HG03575 (cell line): Measurements from ENCODE around the gene KCNB1.

ENCODE experiments used
- ATAC-seq: cut with Tn5 transposase; IDR thresholded peaks from one replicate; pipeline ENCODE4 v1.9.1; 2021; ENCODE audit not compliant: unreplicated experiment, insufficient number of reproducible peaks, low FRiP score; ENCODE audit errors: extremely low read depth

Gene KCNB1

DNA sequence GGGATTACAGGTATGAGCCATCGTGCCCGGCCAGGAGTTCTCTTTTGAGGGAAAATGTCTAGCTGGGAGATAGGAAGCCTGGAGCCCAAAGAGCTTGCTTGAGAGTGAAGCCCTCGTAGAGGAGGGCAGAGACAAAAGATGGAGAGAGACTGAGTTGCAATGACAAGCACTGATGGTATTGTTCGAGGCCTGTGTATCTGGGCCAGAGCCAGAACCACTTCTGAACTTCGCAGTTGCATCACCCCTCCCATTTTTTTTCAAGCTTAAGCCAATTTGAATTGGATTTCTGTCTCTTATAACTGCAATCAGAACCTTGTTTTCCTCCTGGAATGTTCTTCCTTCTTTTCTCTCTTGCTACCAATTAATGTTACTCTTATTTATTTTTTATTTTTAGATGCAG is 83.1 kb downstream of the KCNB1 start:
- no peak for ATAC-seq

DNA sequence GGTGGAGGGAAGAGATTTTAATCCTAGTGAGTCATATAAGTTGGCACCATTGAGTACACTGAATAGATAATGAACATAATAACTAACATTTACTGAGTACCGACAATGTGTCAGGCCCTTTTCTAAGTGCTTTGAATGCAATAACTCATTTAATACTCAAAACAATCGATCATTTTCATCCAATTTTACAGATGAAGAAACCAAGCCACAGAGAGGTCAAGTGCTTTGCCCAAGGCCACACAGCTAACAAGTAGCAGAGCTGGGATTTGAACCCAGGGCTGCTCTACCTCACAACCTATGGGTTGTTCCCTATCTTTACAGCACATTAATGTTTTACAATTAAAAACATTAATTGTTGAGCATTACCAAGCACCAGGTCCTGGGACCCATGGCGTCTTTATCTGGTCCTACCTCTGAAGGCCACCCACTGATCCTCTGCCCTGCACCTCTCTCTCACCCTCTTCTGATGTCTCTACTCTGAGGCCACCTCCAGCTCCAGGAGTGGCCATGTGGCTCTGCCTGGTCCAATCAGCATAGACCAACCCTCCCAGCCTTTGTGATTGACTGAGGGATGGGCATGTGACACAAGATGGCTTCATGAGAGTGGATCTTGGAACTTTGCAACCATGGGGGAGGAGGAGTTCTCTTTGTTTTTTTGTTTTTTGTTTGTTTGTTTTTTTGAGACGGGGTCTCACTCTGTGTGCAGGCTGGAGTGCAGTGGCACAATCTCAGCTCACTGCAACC is 83.9 kb downstream of the KCNB1 start:
- no peak for ATAC-seq

DNA sequence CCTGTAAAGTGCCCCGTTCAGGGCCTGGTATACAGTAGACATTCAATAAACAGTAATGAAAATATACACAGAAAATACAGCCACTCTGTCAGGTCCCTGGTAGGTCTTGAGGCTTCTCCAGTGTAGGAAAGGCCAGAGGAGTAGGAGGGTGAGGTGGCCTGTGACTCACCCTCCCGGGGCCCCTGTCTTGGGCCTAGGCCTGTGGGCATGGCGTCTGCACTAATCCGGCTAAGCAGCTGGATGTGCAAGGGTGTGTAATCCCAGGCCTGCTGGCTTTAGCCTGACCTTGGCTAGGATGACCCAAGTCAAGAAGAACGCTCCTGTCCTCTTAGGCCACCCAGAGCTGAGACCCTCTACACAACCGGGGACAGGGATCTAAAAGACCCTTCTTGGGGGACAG is 84.9 kb downstream of the KCNB1 start:
- ATAC-seq: no peak

- ATAC-seq: no peak
Measured at GRCh38 chr20:49396230-49396629, 86.2 kb downstream of the KCNB1 start.

DNA sequence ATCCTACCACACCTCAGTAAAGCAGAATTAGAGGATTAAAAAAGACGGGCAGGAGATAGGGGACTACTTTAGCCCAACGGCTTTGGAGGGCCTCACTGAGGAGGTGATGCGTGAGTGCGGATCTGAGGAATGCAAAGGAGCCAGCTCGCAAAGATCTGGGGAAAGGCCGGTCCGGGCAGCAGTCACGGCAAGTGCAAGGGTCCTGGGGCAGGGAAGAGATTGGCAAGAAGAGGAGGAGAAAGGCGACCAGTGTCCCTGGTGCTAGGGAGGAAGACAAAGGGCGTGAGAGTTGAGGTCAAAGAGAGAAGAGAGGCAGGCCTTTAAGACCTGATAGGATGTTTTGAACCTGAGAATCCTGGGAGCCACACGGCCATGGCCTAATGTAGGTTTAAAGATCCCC is 86.8 kb downstream of the KCNB1 start:
- no peak for ATAC-seq

GRCh38 chr20:49395183-49395582 is 87.3 kb downstream of the KCNB1 start:
- ATAC-seq: no peak

GRCh38 chr20:49394757-49395156 is 87.7 kb downstream of the KCNB1 start:
- ATAC-seq: no peak

DNA sequence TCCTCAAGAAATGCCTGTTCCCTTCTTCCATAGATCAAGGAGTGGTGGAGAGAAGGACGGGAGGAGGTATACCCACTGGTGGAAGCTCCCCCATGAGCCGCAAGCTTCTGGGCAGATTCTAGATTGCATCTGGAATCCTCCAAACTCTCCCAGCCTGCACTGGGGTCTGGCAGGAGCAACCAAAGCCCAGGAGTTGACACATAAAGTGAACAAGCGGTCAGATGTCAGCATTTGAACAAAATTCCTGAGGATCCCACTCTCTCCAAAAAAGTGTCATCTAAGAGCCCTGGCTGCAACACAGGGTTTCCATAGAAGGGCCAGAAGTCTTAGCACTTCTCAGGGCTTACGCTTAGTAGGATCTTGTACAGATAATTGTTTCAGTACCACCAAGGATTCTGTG is 88.2 kb downstream of the KCNB1 start:
- ATAC-seq: no peak

DNA sequence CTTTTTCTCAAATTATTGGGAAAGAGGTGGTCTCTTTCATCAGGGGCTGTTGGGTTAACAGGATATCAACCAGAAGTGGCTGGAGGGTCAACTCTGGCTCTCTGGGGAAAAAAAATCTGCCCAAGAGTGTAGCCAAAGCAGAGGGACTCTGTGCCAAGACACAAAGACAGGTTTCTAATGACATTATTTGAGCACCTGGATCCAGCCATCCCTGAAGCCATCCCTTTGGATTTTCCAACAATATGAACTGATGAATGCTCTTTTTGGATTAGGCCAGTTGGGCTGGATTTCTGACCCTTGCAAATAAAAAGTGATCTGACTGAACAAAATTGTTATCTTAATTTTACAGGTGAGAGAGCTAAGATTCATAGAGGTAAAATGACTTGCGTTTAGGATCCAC is 88.7 kb downstream of the KCNB1 start:
- ATAC-seq: no peak

DNA sequence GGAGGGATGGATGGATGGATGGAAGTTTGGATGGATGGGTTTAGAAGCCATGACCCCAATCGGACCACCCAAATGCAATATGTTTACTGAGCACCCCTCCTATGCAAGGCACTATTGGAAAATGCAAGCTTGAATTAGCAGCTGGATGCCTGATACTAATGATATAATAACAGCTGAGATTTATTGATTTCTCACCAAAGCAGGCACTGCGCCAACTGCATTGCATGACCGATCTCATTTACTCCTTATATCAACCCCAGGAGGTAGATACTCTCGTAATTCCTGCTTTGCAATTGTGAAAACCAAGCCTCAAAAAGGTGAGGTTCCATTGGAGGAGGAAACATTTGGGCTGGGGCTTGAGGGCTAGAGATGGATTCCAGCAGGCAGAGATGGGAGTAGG is 89.7 kb downstream of the KCNB1 start:
- ATAC-seq: no peak

DNA sequence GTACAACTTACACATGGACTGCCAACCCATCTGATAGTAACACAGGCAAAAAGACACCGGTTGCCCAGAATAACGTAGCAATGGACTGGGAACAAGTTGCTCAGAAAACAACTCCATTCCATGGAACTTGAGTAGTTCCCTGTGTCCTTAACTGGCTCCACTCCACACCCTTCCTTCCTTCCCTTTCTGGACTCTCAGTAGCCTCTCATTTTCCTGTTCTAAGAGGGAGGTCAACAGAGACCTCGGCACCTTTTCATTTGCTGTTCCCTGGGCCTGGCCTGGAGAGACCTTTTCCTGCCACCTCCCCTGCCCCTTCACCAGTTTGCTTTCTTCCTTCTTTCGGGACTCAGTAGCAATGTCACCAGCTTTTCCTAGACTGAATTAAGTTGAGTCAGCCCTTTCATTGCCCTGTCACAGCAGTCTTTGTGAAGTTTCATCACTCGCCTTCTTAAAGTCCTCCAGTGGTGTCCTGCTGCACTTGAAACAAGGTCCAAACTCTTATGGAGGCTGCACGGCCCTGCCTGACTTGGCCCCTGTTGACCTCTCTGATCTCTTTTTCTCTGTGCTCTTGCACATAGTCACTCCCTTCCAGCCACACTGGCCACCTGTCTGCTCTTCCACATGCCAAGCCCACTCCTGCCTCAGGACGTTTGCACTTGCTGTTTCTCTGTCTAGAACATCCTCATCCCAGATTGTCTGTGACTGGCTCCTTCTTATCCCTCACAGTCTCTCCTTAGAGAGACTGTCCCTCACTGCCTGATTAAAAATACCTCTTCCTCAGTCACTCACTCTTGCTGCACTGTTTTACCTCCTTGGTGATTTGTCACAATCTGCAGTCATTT is 90.8 kb downstream of the KCNB1 start:
- ATAC-seq: no peak

DNA sequence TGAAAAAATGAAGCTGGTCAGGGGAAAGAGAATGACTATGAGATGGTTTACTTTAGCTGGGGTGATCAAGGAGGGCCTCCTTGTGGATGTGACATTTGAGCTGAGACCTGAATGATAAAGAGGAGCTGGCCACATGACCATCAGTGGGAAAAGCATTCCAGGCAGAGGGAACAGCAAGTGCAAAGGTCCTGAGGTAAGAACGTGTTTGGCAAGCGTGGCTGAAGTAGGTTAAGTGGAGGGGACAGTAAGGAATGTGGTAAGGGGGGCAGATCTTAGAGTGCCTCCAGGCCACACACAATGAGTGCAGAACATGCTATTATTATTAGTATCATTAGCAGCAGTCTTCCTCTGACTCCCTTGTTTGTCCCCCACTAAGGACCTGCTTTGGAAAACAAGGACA is 92.6 kb downstream of the KCNB1 start:
- ATAC-seq: no peak

DNA sequence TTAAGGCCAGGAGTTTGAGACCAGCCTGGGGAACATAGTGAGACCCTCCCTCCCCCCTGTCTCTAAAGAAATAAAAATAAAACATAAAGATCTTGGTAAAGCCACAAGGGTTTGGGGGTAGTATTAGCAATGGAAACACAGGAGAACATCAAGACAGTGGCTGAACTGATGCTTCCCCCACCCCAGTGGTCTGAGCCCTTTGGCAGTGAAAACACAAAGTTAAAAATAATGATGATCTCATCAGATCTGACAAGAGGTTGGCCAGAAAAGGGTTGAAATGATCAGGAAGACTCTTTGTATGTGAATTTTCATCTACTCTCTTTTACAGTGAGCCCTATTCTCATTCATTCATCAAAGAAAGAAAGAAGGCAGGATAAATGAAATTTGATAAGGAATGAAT is 93.7 kb downstream of the KCNB1 start:
- no peak for ATAC-seq

- ATAC-seq: no peak
Measured at GRCh38 chr20:49387581-49387939, 94.9 kb downstream of the KCNB1 start.

DNA sequence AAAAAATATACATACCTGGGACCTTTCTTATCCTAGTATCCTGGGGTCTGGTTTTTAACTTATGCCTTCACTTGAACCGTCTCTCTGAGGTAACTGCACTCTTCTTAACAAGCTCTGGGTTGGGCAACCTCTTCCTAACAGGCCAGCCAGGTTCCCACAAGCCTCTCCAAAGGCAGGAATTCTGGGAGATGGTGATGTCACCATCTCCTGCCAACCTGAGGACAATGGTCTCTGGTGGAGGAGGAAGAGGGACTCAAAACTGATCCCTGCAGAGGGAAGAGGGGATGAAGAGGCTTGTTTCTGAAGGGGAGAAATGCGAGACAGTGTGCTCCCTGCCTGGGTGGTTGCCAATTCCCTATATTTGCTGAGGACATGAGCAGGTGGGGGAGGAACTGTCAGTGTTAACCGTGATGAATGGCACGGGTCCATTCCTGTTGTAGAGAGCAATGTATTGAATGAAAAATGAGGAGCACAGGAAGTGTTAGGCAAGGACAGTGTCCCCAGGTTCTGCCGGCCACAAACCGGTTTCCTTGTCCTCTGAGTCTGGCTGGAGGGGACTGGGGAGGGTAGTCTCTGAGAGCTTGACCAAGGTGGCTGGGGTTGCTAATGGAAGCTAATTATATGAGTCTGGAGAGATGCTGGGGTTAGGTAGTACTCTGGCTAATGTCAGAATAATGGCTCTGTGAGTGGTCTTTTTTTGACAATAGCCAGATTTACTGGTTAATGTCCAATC is 95.5 kb downstream of the KCNB1 start:
- no peak for ATAC-seq

DNA sequence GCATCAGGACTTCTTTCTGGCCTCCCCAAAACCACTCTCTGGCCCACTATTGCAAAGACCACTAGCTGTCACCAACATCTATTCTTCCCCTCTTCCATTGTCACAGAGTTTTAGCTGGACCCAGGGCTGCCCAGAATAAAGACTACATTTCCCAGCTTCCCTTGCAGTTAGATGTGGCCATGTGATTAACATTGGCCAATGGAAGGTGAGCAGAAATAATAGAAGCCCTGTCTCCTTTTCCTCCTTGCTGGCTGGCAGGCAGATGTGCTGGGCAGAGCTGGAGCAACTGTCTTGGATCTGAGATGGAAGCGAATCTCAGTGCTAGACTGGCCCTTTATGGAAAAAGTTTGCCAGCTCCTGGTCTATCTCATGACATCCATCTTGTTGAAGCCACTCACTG is 97.0 kb downstream of the KCNB1 start:
- ATAC-seq: no peak

DNA sequence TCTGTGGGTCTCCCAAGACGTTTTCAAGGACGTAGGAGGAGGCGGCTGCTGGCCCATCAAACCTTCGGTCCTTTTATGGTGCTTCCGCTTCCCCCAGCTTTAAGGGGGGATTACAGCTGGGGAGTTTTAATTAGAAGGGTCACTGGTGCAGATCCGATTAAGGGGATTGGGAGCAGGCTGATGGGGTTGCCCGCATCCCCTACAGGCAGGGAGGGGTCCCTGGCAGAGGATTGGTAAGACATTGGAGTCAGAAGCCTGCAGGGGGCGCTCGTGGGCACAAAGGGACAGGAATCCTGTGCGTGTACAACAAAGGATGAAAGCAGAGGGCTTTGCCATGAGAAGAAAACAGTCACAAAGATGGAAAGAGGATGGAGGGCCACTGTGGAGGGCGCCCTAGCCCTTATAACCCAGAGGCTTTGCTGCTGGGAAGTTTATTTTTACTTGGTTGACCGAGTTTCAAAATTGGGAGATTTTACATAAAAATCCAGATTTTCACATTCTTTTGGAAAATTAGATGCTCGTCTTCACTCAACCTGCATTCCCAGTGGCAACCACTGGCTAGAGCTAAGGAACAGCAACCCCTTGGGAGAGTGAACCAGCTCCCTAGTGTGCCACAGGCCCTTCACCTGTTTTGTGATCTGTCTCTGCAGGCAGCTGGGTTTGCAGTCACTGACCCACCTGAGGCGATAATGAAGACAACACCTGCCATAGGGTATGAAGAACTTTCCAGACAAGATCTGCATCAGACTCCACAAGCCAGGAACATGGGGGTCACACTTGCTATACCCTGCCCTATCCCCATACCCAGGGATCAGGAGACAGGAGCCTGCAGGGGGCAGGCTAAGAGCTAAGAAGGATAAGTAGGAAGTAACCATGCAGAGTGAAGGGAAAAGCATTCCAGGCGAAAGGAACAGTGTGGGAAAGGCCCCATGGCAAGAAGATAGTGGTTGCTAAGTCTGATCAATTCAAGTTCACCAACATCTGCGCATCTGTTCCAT is 97.7 kb downstream of the KCNB1 start:
- ATAC-seq: no peak

DNA sequence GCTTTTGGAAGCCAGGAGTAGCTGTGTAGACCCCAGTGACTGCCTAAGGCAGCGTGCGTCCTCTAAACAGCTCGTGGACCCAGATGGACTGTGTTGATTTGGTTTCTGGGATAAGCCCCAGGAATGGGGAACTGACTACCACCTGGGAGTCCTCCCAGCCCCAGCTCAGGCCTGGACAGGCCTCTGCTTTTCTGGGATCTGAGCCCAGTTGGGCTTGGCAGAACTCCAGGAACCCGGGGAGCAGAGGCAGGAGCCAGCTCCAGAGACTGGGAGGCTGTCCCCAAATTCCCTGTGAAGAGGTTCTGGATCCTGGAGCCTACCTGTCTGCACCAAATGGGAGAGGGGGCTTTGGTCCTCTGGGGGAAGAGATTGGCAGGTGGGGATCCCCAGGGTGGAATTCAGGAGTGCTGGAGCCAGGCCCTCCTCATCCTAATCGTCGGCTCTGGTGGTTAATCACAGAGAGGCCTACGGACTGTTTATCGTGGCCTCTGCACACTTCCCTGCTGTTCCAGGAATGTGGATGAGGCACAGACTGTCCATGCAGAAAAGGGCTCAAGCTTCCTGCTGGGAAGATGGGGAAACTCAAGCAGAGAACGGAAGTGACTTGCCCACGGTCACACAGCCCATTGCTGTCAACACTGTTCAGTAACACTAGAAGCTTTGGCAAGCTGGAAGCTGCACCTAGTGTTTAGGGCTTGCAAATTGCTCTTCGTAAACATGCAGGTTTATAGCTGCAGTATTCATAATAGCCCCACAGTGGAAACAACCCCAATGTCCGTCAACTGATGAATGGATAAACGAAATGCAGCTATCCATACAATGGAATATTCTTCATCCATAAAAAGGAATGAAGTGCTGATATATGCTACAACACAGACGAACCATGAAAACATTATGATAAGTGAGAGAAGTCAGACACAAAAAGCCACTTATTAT is 100.6 kb downstream of the KCNB1 start:
- no peak for ATAC-seq
